NCI-H446 (cell line): ENCODE measurements around the gene AHI1.
"Not testable (repeated sequence)": the region's sequence is repeated elsewhere in the genome, so short reads cannot be mapped to it uniquely, and the experiment has no call there.

ENCODE experiments used
- DNase-seq, 2 experiments: peaks; one replicate each; lab custom pipeline; 2025; lab: John Stamatoyannopoulos, UW

AHI1 gene

GRCh38 chr6:135506270-135506997 is 8.9 kb upstream of the AHI1 start:
- DNase-seq = peak; percentile 6 to 64

GRCh38 chr6:135505648-135506047 is 8.1 kb upstream of the AHI1 start:
- no peak for DNase-seq

GRCh38 chr6:135505222-135505621 is 7.7 kb upstream of the AHI1 start:
- no peak for DNase-seq

GRCh38 chr6:135504734-135505133 is 7.2 kb upstream of the AHI1 start:
- no peak for DNase-seq

- no peak for DNase-seq
Measured at GRCh38 chr6:135503703-135504475, 6.3 kb upstream of the AHI1 start.

- no peak for DNase-seq
Measured at GRCh38 chr6:135499441-135500340, 2.2 kb upstream of the AHI1 start.

GRCh38 chr6:135498185-135498841 is 773 bp upstream of the AHI1 start:
- DNase-seq = peak; percentile 49 to 74

GRCh38 chr6:135496800-135497411 is 634 bp downstream of the AHI1 start:
- DNase-seq = no peak

GRCh38 chr6:135493218-135493961 is 4.2 kb downstream of the AHI1 start:
- no peak for DNase-seq

GRCh38 chr6:135490381-135490780 is 7.2 kb downstream of the AHI1 start:
- DNase-seq = no peak

- no peak for DNase-seq
Measured at GRCh38 chr6:135488023-135488422, 9.5 kb downstream of the AHI1 start.

- not testable (repeated sequence) for DNase-seq
Measured at GRCh38 chr6:135483903-135484302, 13.6 kb downstream of the AHI1 start.

GRCh38 chr6:135481783-135482369 is 15.7 kb downstream of the AHI1 start:
- DNase-seq = no peak

- no peak for DNase-seq
Measured at GRCh38 chr6:135479601-135480000, 17.9 kb downstream of the AHI1 start.

- DNase-seq = no peak
Measured at GRCh38 chr6:135478626-135479025, 18.9 kb downstream of the AHI1 start.

- no peak for DNase-seq
Measured at GRCh38 chr6:135475292-135475886, 22.2 kb downstream of the AHI1 start.

- DNase-seq = no peak
Measured at GRCh38 chr6:135474362-135474761, 23.2 kb downstream of the AHI1 start.

- no peak for DNase-seq
Measured at GRCh38 chr6:135465903-135466302, 31.6 kb downstream of the AHI1 start.

GRCh38 chr6:135465307-135465706 is 32.2 kb downstream of the AHI1 start:
- DNase-seq = no peak

GRCh38 chr6:135464634-135465033 is 32.9 kb downstream of the AHI1 start:
- no peak for DNase-seq
